ENCODE measurements around the gene GRAMD1B.

Gene GRAMD1B

DNA sequence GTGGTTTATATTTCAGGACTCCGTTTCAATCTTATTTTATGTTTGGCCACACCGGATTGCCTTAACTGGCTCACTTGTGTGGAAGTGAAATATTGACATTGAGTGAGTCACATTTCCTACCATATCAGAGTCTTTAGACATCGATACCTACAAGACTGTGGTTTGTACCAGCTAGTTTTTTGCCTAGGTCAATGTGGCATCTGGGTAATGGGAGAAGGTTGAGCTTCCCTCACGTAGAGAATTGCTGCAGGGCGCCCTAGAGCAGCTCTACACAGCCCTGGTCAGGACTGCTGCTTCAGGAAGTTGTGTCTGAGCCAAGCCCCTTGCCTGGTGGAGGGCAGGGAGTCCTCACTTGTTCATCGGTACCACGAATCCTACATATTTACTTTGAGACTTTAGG is 1.6 kb downstream of the GRAMD1B start:
- Histone ChIP-seq H2BK5ac (ENCODE audit: low read length) (no peak overlapping the region), H3K79me1 (ENCODE audit: low read length) (peaks cover 10% of the 10 kb centered on the region), H3K9ac (ENCODE audit: low read length) (peak overlapping the region; percentile 93), H2BK120ac (ENCODE audit: low read depth, low read length) (no peak overlapping the region), H3K4me2 (ENCODE audit: low read length) (peak overlapping the region; percentile 72), H3K23ac (ENCODE audit: low read length) (no peak overlapping the region), H2AK5ac (ENCODE audit: low read length) (no peak overlapping the region), H4K5ac (ENCODE audit: low read length) (no peak overlapping the region), H3K56ac (ENCODE audit: low read length) (peak overlapping the region; percentile 99), H3K27me3 (ENCODE audit: insufficient read depth, low read length, poor library complexity) (no peaks in the 10 kb centered on the region), H3K79me2 (ENCODE audit: control insufficient read depth, insufficient read depth, low read length) (peaks cover 6% of the 10 kb centered on the region), H2BK15ac (replicated peaks; ENCODE audit: low read depth) (no peak overlapping the region), H4K8ac (ENCODE audit: low read depth, low read length) (no peak overlapping the region), H3K18ac (ENCODE audit: low read length) (no peak overlapping the region), H3K4ac (ENCODE audit: low read depth, low read length) (no peak overlapping the region), H3K4me1 (ENCODE audit: control insufficient read depth, low read depth, low read length) (peaks cover 6% of the 10 kb centered on the region), H3K4me3 (ENCODE audit: low read length) (peak overlapping the region; percentile 89), H3K27ac (ENCODE audit: low read depth, low read length) (no peak overlapping the region), H3K36me3 (ENCODE audit: control insufficient read depth, insufficient read depth, low read length) (no peaks in the 10 kb centered on the region)
- DNase-seq: peak; percentile 38
- no CpG with 5 or more reads among the region's 7 CpGs for WGBS (ENCODE audit: extremely low coverage, insufficient coverage, low lambda C conversion rate)

GRCh38 chr11:123434262-123434661 is 4.2 kb downstream of the GRAMD1B start:
- H3K4me2 ChIP-seq (ENCODE audit: low read length): no peak overlapping the region
- no peak overlapping the region for H3K4me3 ChIP-seq (ENCODE audit: low read length)
- H3K36me3 ChIP-seq (ENCODE audit: control insufficient read depth, insufficient read depth, low read length): no peaks in the 10 kb centered on the region
- no peak overlapping the region for H2BK5ac ChIP-seq (ENCODE audit: low read length)
- no peaks in the 10 kb centered on the region for H3K27me3 ChIP-seq (ENCODE audit: insufficient read depth, low read length, poor library complexity)
- H2AK5ac ChIP-seq (ENCODE audit: low read length): no peak overlapping the region
- no peak overlapping the region for H2BK120ac ChIP-seq (ENCODE audit: low read depth, low read length)
- H3K9ac ChIP-seq (ENCODE audit: low read length): no peak overlapping the region
- no peak overlapping the region for H3K23ac ChIP-seq (ENCODE audit: low read length)
- DNase-seq: peak; percentile 88
- WGBS (ENCODE audit: extremely low coverage, insufficient coverage, low lambda C conversion rate): no CpG with 5 or more reads among the region's 7 CpGs
- H4K8ac ChIP-seq (ENCODE audit: low read depth, low read length): no peak overlapping the region
- no peak overlapping the region for H3K4ac ChIP-seq (ENCODE audit: low read depth, low read length)
- H3K18ac ChIP-seq (ENCODE audit: low read length): no peak overlapping the region
- peaks cover 18% of the 10 kb centered on the region for H3K4me1 ChIP-seq (ENCODE audit: control insufficient read depth, low read depth, low read length)
- no peak overlapping the region for H3K56ac ChIP-seq (ENCODE audit: low read length)
- no peak overlapping the region for H2BK15ac ChIP-seq (replicated peaks; ENCODE audit: low read depth)
- peaks cover 12% of the 10 kb centered on the region for H3K79me1 ChIP-seq (ENCODE audit: low read length)
- H3K79me2 ChIP-seq (ENCODE audit: control insufficient read depth, insufficient read depth, low read length): peaks cover 6% of the 10 kb centered on the region
- H4K5ac ChIP-seq (ENCODE audit: low read length): no peak overlapping the region
- no peak overlapping the region for H3K27ac ChIP-seq (ENCODE audit: low read depth, low read length)

- no peaks in the 10 kb centered on the region for H3K27me3 ChIP-seq (ENCODE audit: insufficient read depth, low read length, poor library complexity)
- no peak overlapping the region for H3K23ac ChIP-seq (ENCODE audit: low read length)
- no peak overlapping the region for H3K18ac ChIP-seq (ENCODE audit: low read length)
- H2BK5ac ChIP-seq (ENCODE audit: low read length): no peak overlapping the region
- H2BK15ac ChIP-seq (replicated peaks; ENCODE audit: low read depth): no peak overlapping the region
- peak; percentile 89 for DNase-seq
- H3K4me1 ChIP-seq (ENCODE audit: control insufficient read depth, low read depth, low read length): peaks cover 16% of the 10 kb centered on the region
- no peak overlapping the region for H3K27ac ChIP-seq (ENCODE audit: low read depth, low read length)
- no peak overlapping the region for H4K5ac ChIP-seq (ENCODE audit: low read length)
- H3K4ac ChIP-seq (ENCODE audit: low read depth, low read length): no peak overlapping the region
- peaks cover 6% of the 10 kb centered on the region for H3K79me2 ChIP-seq (ENCODE audit: control insufficient read depth, insufficient read depth, low read length)
- no peak overlapping the region for H2BK120ac ChIP-seq (ENCODE audit: low read depth, low read length)
- H2AK5ac ChIP-seq (ENCODE audit: low read length): no peak overlapping the region
- WGBS (ENCODE audit: extremely low coverage, insufficient coverage, low lambda C conversion rate): no CpG with 5 or more reads among the region's 3 CpGs
- no peaks in the 10 kb centered on the region for H3K36me3 ChIP-seq (ENCODE audit: control insufficient read depth, insufficient read depth, low read length)
- no peak overlapping the region for H3K9ac ChIP-seq (ENCODE audit: low read length)
- no peak overlapping the region for H4K8ac ChIP-seq (ENCODE audit: low read depth, low read length)
- H3K56ac ChIP-seq (ENCODE audit: low read length): peak overlapping the region; percentile 53
- H3K4me2 ChIP-seq (ENCODE audit: low read length): no peak overlapping the region
- H3K79me1 ChIP-seq (ENCODE audit: low read length): peaks cover 12% of the 10 kb centered on the region
- H3K4me3 ChIP-seq (ENCODE audit: low read length): no peak overlapping the region
These were observed 4.8 kb downstream of the GRAMD1B start for GRCh38 chr11:123434911-123435310.

DNA sequence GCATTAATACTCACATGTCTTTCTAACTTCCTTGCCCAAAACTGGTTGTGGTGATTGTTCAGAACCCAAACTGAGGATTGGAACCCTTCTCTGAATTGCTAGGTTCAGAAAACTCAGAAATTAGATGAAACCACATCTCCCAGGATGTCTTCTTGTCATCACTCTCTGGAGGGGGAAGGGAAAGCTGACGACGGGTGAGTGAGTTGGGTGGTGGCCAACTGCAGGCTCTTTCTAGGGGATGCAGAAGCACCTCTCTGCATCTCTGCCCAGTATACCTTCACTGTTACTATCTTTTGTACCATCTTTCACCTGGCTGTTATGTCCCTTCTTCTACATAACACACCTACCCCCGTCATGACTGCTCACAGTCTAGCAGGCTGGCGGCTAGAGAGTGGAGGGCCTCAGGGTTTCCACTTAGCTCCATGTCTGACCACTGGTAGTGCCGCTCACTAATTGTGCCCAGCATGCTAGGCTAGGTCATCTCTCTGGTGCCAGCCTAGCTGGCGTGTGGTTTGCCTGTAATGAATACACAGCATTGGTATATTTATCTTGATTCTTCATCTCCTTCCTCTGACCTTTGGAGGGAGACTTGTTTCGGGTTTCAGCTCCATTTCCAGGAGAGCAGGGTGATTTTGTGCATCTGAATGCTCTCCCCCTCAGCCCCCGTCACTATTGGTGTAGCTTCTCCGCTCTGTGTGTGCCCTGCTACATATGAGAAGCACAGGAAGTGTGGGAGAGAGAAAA is 7.3 kb downstream of the GRAMD1B start:
- peak overlapping the region; percentile 1 for H3K18ac ChIP-seq (ENCODE audit: low read length)
- H3K4me3 ChIP-seq (ENCODE audit: low read length): no peak overlapping the region
- no peaks in the 10 kb centered on the region for H3K36me3 ChIP-seq (ENCODE audit: control insufficient read depth, insufficient read depth, low read length)
- H2AK5ac ChIP-seq (ENCODE audit: low read length): no peak overlapping the region
- H3K4ac ChIP-seq (ENCODE audit: low read depth, low read length): peak overlapping the region; percentile 18
- H3K79me2 ChIP-seq (ENCODE audit: control insufficient read depth, insufficient read depth, low read length): no peaks in the 10 kb centered on the region
- H4K5ac ChIP-seq (ENCODE audit: low read length): no peak overlapping the region
- DNase-seq: no peak
- H3K4me2 ChIP-seq (ENCODE audit: low read length): no peak overlapping the region
- H3K27me3 ChIP-seq (ENCODE audit: insufficient read depth, low read length, poor library complexity): no peaks in the 10 kb centered on the region
- H3K56ac ChIP-seq (ENCODE audit: low read length): peak overlapping the region; percentile 47
- H3K9ac ChIP-seq (ENCODE audit: low read length): no peak overlapping the region
- H2BK15ac ChIP-seq (replicated peaks; ENCODE audit: low read depth): no peak overlapping the region
- H3K27ac ChIP-seq (ENCODE audit: low read depth, low read length): peak overlapping the region; percentile 36
- H4K8ac ChIP-seq (ENCODE audit: low read depth, low read length): no peak overlapping the region
- H3K4me1 ChIP-seq (ENCODE audit: control insufficient read depth, low read depth, low read length): peaks cover 16% of the 10 kb centered on the region
- H3K79me1 ChIP-seq (ENCODE audit: low read length): peaks cover 8% of the 10 kb centered on the region
- no peak overlapping the region for H3K23ac ChIP-seq (ENCODE audit: low read length)
- H2BK5ac ChIP-seq (ENCODE audit: low read length): no peak overlapping the region
- WGBS (ENCODE audit: extremely low coverage, insufficient coverage, low lambda C conversion rate): no CpG with 5 or more reads among the region's 9 CpGs
- no peak overlapping the region for H2BK120ac ChIP-seq (ENCODE audit: low read depth, low read length)

- Histone ChIP-seq H3K79me1 (ENCODE audit: low read length) (peaks cover 4% of the 10 kb centered on the region), H2BK120ac (ENCODE audit: low read depth, low read length) (no peak overlapping the region), H3K9ac (ENCODE audit: low read length) (peak overlapping the region; percentile 18), H2AK5ac (ENCODE audit: low read length) (peak overlapping the region; percentile 88), H3K56ac (ENCODE audit: low read length) (peak overlapping the region; percentile 54), H3K27ac (ENCODE audit: low read depth, low read length) (peak overlapping the region; percentile 34), H3K79me2 (ENCODE audit: control insufficient read depth, insufficient read depth, low read length) (no peaks in the 10 kb centered on the region), H4K5ac (ENCODE audit: low read length) (no peak overlapping the region), H3K4me3 (ENCODE audit: low read length) (no peak overlapping the region), H3K4me2 (ENCODE audit: low read length) (no peak overlapping the region), H2BK15ac (replicated peaks; ENCODE audit: low read depth) (no peak overlapping the region), H4K8ac (ENCODE audit: low read depth, low read length) (no peak overlapping the region), H3K4ac (ENCODE audit: low read depth, low read length) (no peak overlapping the region), H3K4me1 (ENCODE audit: control insufficient read depth, low read depth, low read length) (peaks cover 14% of the 10 kb centered on the region), H3K18ac (ENCODE audit: low read length) (peak overlapping the region; percentile 54), H2BK5ac (ENCODE audit: low read length) (peak overlapping the region; percentile 29), H3K27me3 (ENCODE audit: insufficient read depth, low read length, poor library complexity) (no peaks in the 10 kb centered on the region), H3K23ac (ENCODE audit: low read length) (no peak overlapping the region), H3K36me3 (ENCODE audit: control insufficient read depth, insufficient read depth, low read length) (no peaks in the 10 kb centered on the region)
- peak; percentile 97 for DNase-seq
- WGBS (ENCODE audit: extremely low coverage, insufficient coverage, low lambda C conversion rate): no CpG with 5 or more reads among the region's 7 CpGs
These were observed 8.1 kb downstream of the GRAMD1B start for GRCh38 chr11:123438131-123438627.

Measured in mesendoderm (in vitro differentiated cells).